Measurements from ENCODE around the gene JPT1. TPM values are rescaled to one million over a fixed set of nuclear protein-coding genes. Genes with fewer than 3 reads are reported as not detected.

JPT1 gene
- total and polyA plus RNA-seq, 10 donors = 47.1 to 192 (median 99.5) TPM

DNA sequence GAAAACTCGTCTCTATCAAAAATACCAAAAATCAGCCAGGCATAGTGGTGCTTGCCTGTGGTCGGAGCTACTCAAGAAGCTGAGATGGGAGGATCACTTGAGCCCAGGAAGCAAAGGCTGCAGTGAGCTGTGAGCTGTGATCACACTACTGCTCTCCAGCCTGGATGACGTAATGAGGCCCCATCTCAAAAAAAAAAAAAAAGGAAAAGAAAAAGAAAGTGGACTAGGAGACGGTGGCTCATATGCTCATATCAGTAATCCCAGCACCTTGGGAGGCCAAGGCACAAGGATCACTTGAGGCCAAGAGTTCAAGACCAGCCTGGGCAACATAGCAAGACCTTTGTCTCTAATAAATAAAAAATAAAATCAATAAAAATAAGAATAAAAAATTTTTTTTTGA, 37.3 kb upstream of the JPT1 start:
- Histone ChIP-seq H3K4me3 (no peak overlapping the region), H3K27me3 (replicated peaks in 1 of 7) (no peaks in the 10 kb centered on the region), H3K36me3 (no peaks in the 10 kb centered on the region), H3K27ac (no peak overlapping the region), H3K4me1 (no peaks in the 10 kb centered on the region), H3K9me3 (no peaks in the 10 kb centered on the region)
- WGBS, 5 donors = 61 to 83% (median 69%) methylated on average over 4 of the region's 4 CpGs
- no peak for DNase-seq
- intact Hi-C loops (cut with DNase I; ENCODE audit: low total_unique reads) = no loop called here
- no peak for TF ChIP-seq POLR2AphosphoS5 (IDR thresholded peaks at IDR 0.05)
- TF ChIP-seq, protein P1, sequence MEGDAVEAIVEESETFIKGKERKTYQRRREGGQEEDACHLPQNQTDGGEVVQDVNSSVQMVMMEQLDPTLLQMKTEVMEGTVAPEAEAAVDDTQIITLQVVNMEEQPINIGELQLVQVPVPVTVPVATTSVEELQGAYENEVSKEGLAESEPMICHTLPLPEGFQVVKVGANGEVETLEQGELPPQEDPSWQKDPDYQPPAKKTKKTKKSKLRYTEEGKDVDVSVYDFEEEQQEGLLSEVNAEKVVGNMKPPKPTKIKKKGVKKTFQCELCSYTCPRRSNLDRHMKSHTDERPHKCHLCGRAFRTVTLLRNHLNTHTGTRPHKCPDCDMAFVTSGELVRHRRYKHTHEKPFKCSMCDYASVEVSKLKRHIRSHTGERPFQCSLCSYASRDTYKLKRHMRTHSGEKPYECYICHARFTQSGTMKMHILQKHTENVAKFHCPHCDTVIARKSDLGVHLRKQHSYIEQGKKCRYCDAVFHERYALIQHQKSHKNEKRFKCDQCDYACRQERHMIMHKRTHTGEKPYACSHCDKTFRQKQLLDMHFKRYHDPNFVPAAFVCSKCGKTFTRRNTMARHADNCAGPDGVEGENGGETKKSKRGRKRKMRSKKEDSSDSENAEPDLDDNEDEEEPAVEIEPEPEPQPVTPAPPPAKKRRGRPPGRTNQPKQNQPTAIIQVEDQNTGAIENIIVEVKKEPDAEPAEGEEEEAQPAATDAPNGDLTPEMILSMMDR (IDR thresholded peaks at IDR 0.05 in 8 of 11, conservative IDR thresholded peaks at IDR 0.05 in 3 of 11) = no peak
- TF ChIP-seq POLR2A (IDR thresholded peaks at IDR 0.05) = no peak

DNA sequence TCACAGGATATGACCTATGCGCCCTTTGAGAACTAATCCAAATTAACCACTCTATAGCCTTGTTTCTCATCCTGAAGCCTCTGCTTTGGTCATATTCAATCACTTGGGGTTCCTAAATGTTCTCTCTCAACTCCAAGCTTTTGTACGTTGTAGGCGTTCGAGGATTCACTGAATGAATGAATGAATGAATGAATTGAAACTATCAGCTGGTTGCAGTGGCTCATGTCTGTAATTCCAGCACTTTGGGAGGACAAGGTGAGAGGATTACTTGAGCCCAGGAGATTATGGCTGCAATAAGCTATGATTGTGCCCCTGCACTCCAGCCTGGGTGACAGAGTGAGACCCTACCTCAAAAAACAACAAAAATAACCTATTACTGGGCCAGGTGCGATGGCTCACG, 34.3 kb upstream of the JPT1 start:
- H3K36me3 ChIP-seq = no peaks in the 10 kb centered on the region
- no peaks in the 10 kb centered on the region for H3K27me3 ChIP-seq (replicated peaks in 1 of 7)
- peak; percentile 13 for DNase-seq
- H3K4me3 ChIP-seq = no peak overlapping the region
- TF ChIP-seq, protein P1 (IDR thresholded peaks at IDR 0.05 in 8 of 11, conservative IDR thresholded peaks at IDR 0.05 in 3 of 11) = no peak
- TF ChIP-seq POLR2AphosphoS5 (IDR thresholded peaks at IDR 0.05) (no peak), POLR2A (IDR thresholded peaks at IDR 0.05) (no peak)
- no peaks in the 10 kb centered on the region for H3K9me3 ChIP-seq
- peaks cover 3 to 9% (median 7%) of the 10 kb centered on the region in 6 donors for H3K4me1 ChIP-seq
- intact Hi-C loops (cut with DNase I; ENCODE audit: low total_unique reads) = no loop called here
- no peak overlapping the region for H3K27ac ChIP-seq
- WGBS, 5 donors = 90 to 97% (median 94%) methylated on average over 6 of the region's 6 CpGs

DNA sequence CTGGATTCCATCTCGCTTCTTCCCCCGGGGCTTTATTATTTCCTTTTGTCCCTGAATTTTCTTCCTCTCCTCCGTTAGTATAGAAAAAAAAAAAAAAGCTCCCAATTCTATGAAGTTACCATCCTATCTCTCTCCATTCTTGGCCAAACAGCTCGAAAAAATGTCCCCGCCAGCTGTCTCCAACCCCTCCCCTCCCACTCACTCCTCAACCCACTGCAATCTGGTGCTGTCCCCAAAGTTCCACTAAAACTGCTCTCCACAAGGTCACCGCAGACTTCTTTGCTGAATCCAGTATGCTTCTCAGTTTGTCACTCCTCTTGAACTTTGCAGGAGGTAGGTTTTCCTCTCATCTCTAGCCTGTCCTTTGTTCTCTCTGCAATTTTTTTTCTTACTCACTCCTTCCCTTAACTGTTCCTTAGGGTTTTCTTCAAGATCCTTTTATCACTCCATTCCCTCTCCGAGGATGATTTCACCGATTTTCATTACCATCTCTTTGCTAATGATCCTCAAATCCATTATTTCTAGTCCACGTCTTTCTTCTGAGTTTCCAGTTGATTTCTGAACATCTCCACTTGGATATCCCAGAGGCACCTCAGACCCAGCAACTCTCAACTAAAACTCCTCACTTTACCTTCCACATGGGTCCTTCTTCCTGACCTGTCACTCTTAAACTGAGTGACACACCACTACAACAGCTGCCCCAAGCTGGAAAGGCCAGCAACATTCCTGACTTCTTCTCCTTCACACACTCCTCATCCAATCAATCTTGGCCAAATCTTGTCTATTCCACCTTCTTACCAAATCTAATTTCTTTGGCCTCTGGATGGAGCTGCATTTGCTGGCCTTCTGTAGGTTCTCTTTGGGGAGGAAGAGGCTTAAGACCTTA, 29.9 kb upstream of the JPT1 start:
- peaks cover 17 to 39% (median 35%) of the 10 kb centered on the region in 6 donors for H3K4me1 ChIP-seq

More for the DNA sequence above, 29.9 kb upstream of the JPT1 start:
- no peaks in the 10 kb centered on the region for H3K9me3 ChIP-seq
- DNase-seq = peak; percentile 31
- intact Hi-C loops (cut with DNase I; ENCODE audit: low total_unique reads) = no loop called here
- H3K36me3 ChIP-seq = peaks cover 0 to 14% (median 9%) of the 10 kb centered on the region in 6 donors
- no peaks in the 10 kb centered on the region for H3K27me3 ChIP-seq (replicated peaks in 1 of 7)
- no peak overlapping the region for H3K4me3 ChIP-seq
- peak overlapping the region in 6 of 8 donors; percentile 100 for H3K27ac ChIP-seq
- no peak for TF ChIP-seq POLR2A (IDR thresholded peaks at IDR 0.05)
- TF ChIP-seq POLR2AphosphoS5 (IDR thresholded peaks at IDR 0.05) = no peak
- TF ChIP-seq, protein P1 (IDR thresholded peaks at IDR 0.05 in 8 of 11, conservative IDR thresholded peaks at IDR 0.05 in 3 of 11) = no peak
- 78 to 88% (median 87%) methylated on average over 9 of the region's 9 CpGs for WGBS, 5 donors

All from spleen (tissue), 11 donors.